Colon (tissue), 2 donors: ENCODE results near the gene ATP6V0B.

ENCODE experiments used
- FAIRE-seq: peaks from 2 replicates; lab custom pipeline; 2012; peaks lifted over from hg19 to GRCh38; lab: Jason Lieb, UNC
- donor health status: control.
- donor health status: control.

The ATP6V0B gene

DNA sequence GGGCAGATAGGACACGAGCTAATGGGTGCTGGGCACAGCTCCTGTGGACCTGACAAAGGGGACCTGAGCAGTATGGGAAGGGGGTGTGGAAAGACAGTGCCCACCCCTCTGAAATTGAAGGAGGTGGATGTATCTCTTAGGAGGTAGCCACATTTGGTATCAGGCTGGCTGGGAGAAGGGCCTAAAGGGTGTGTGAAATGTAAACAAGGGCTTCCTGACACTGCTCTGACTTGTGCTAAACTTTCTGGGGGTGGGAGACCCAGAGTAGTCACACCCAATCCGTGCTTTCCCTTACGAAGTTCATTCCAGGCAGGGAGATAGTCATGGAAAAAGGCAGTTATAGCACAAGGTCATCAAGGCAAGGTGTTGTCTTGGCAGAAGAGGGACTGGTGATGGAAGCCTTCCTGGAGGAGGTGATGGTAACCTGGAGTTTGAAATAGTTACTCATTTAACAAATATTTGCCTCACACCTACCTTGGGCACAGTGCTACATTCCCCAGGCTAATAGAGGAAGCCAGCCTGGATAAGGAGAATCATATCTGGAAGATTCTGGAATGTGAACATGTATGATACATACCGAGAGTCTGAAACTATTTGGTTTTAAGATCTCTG is 11.3 kb downstream of the ATP6V0B start:
- no peak for FAIRE-seq

DNA sequence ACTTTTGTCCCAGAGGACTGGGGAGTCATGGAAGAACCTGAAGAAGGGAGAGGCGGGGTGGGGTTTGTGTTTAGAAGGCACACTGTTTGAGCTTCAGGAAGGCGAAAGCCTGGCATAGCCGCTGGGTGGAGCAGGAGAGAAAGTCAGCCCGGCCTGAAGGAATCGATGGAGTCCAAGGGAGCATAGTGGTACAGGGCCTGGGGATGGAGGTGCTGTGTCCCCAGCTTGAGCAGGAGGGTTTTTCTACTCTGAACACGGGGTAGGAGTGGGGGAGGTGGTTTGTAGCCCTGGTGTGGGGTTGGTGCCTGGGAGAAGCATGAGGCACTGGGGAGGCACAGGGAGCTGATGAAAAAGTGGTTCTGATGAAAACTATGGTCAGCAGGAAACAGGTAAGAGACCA is 12.0 kb downstream of the ATP6V0B start:
- FAIRE-seq, result no peak

DNA sequence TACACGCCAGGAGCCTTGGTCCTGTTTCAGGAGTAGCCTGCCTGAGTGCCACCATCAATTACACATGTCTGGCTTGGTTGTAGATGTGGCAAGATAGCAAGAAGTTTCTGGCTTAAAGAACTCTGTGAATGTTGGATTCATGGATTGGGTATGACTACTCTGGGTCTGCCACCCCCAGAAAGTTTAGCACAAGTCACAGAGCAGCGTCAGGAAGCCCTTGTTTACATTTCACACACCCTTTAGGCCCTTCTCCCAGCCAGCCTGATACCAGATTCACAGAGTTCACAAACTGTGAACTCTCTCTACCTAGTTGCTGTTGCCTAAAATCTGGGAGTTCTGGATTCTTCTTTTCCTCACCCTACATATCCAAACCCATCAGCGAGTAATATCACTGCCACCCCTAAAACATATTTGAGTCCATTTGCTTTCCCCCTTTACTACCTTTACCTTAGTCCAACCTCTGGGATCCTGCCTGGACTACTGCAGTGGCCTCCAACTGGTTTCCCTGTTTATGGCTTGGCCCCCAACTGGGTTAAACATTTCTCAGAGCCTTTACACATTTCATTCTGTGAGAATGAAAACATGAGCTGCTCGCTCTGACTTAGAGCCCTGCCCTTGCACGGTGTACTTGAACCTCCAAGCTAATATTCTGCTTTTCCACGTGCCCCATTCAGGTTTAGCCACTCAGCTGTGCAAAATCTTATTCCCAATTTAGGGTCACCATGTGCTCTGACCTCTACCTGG is 12.6 kb downstream of the ATP6V0B start:
- FAIRE-seq, result no peak

DNA sequence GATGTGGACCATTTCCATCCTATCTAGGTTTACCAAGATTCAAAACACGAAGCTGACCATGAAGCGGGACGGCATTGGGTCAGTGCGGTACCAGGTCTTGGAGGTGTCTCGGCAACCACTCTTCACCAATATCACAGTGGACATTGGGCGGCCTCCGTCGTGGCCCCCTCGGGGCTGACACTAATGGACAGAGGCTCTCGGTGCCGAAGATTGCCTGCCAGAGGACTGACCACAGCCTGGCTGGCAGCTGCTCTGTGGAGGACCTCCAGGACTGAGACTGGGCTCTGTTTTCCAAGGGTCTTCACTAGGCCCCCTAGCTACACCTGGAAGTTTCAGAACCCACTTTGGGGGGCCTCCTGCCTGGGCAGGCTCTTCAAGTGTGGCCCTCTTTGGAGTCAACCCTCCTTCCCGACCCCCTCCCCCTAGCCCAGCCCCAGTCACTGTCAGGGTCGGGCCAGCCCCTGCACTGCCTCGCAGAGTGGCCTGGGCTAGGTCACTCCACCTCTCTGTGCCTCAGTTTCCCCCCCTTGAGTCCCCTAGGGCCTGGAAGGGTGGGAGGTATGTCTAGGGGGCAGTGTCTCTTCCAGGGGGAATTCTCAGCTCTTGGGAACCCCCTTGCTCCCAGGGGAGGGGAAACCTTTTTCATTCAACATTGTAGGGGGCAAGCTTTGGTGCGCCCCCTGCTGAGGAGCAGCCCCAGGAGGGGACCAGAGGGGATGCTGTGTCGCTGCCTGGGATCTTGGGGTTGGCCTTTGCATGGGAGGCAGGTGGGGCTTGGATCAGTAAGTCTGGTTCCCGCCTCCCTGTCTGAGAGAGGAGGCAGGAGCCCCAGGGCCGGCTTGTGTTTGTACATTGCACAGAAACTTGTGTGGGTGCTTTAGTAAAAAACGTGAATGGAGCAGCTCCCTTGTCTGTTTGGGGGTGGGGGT is 15.8 kb downstream of the ATP6V0B start:
- no peak for FAIRE-seq

DNA sequence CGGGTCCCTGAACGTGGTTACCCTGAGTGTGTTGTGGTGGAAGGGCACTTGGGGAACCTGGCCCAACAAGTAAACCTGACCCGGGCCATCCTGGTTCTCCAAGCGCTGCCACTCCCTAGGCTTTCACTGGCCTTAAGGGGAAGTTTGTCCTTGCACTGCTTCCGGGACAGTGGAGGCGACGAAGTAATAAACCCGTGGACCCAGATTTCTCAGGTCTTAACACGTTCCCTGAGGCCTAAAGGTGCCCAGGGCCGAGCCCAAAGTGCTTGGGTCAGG is 16.4 kb downstream of the ATP6V0B start:
- FAIRE-seq, result no peak

DNA sequence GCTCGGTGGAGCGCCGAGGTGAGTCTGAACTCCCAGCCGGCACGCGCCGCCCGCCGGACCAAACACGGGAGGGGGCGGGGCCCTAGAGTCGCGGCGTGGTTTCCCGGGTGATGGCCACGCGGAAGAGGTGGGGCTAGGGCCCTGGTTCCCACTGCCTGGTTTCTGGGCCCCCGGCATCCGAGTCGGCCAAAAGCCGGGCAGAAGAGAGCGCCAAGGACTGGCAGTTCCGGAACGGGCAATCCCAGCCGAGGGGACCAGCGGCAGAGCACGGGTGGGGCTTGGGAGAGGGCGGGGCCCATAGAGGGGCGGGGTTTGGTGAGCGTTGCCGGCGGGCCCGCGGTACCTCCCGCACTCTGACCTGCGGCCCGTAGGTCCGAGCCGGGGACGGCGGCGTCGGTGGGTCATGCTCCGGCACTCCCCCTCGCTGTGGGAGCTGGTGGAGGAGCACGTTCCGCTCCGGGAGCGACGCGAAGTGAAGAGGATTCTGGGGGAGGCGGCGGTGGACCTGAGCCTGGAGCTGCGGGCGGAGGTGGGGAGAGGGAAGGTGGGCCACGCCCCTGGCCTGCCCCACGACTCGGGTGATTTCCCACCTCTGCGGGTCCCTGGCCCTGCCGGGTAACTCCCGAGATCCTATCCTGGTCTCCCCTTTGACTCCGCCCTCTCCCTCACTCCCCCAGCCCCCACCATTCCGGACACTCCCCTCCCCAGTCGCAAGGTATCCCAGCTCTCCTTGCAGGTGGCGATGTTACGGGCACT is 16.9 kb downstream of the ATP6V0B start, which contains the start of gene CCDC24:
Gene CCDC24, plus strand, starts transcription at position 124 of the 756 bp plus-strand sequence. Its CDS starts 280 bp downstream, at position 404.
- FAIRE-seq, result no peak

DNA sequence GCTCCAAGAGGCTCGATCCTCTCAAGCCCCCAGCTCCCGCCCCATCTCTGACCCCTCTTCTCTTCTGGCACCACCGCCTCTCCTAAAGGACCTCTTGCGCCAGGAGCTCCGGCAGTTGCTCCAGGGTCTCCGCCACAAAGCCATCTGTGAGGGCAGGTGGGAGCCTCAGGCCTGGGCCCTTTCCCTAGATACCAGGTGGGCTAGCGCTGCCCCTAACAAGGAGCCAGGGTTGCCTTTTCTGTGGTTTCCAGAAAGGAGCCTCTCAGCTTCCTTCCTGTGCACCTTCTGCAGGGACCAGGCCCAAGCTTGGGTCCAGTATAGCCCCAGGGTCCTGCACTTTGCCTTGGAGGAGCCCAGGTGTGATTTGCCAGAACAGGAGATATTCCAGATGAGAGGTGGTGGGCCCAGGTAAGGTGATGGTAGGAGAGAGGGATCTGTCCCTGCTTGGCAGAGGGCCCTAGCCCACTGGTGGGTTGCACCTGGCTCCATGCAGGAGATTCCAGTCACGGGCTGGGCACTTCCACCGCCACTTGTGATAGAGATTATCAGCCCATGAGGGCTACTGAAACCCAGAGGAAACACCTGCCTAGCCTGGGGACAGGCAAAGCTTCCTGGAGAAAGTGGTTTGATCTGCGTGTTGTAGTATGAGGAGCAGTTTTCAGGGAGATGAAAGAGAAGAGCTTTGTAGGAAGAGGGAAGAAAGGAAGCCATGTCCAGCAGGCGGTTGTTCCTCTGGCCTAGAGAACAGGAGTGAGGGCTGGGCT is 17.7 kb downstream of the ATP6V0B start:
- no peak for FAIRE-seq

DNA sequence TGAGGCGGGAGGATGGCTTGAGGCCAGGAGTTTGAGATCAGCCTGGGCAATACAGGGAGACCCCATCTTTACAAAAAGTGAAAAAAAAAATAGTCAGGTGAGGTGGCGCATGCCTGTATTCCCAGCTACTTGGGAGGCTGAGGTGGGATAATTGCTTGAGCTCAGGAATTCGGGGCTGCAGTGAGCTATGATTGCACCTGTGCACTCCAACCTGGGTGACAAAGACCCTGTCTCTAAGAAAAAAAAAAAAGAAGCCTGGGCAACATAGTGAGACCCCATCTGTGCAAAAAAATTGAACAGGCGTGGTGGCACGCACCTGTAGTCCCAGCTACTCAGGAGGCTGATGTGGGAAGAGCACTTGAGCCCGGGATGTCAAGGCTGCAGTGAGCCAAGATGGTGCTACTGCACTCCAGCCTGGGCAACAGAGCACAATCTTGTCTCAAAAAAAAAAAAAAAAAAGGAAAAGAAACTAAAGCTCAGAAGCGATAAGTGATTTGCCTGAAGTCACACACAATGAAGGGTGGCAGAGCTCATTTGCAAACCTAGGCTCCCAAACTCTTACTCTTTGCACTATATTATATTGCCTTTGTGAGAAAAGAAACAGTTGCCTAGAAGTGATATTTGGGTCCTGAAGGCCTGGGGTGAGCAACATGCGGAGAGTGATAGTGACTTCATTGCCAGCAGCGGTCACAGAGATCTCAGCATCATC is 18.6 kb downstream of the ATP6V0B start:
- no peak for FAIRE-seq

DNA sequence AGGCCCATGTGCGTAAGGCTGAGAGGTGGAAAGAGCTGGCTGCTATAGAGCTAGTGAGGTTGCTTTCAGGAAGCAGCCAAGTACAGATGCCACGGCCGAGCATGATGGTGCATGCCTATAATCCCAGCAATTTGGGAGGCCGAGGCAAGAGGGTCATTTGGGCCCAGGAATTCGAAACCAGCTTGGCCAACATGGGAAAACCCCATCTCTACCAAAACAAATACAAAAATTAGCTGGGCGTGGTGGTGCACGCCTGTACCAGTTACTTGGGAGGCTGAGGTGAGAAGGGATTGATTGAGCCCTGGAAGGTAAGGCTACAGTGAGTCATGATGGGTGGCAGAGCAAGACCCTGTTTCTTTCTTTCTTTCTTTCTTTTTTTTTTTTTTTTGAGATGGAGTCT is 19.3 kb downstream of the ATP6V0B start:
- FAIRE-seq, result no peak

DNA sequence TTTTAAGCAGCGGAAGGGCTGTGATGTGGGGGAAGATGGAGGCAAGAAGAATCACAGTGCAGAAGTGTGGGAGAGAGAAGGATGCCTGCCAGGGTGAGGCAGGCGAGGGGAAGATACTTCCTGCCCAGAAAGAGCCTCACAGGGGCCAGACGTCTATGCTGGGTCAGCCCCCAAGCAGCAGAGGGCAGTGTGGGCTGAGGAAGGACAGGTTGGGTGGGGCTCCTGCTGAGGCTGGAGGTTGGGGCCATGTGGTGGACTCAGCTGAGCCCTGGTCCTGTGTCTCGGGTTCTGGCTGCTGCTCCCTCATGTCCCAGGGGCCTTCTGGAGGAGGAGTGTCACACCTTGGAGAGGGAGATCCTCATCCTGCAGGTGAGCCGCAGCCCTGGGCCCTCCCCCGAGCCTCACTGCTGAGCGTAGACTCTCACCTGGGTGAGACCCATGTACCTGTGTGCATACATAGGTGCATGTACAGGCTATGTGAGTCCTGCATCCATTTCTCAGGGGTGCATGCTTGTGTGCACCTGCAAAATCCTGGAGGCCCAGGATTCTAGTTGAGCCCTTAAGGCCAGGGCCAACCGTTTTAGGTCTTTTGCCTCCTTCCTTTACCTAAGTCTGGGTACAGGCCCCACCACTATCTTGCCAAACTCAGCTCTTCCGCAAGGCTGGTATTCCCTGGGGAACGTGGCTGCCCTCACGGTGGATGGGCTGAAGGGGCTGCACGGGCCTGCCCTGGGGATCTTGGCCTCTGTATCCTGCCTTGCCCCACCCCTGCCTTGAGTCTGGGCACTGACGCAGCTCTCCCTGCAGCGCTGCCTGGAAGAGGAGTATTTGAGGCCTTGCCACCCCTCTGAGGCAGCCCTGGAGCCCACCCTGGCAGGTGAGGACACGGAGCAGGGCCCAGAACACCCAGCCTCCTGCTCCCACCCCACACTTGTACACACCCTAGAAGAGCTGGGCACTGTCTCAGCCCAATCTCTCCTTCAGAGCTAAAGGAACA is 20.3 kb downstream of the ATP6V0B start:
- FAIRE-seq, result no peak

DNA sequence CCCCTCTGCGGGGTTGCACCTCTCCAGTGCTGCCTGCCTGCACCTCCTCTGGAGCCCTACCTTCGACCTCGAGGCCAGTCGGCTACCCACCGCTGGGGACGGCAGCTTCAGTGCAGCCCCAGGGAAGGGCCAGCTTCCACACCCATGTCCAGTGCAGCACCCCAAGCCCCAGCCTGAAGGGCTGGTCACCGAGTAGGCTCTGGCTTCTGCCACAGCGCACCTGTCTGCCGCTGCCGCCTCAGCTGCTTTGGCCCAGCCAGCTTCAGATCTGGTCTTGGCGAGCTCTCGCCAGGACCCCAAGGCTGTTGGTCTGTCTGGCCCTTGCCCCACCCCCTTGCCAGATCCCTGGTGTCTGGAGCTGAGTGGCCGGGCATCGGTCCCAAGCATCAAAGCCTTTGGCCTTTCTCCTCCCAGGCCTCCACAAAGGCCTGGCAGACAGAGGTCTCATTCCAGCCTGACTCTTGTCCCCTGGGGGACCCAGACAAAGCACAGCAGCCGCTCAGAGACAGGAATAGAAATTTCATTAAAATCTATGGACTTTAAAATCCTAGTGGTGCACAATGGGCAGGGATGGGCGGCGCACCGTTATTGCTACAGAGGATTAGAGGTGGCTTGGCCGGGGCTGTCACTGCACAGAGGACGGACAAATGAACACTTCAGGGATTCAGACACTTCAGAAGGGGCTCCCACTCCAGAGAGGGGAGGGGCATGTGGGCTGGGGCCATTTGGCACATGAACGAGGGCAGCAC is 21.4 kb downstream of the ATP6V0B start:
- FAIRE-seq, result no peak

DNA sequence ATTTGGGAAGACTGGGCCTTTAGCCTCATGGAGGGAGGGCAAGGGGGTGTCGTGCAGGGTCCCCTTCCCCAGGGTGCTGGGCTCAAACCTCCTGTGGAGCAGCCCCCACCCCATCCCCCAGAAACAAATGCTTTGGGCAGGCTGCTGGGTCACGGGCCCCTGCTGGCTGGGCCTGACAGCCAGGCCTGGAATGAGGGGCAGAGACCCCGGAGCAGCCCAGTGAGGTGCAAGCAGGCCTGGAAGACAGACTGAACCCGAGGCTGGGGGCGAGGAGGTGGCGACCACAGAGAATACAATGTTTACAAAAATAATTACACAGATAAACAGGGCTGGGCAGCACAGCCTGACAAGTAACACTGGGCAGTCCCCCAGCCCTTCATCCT is 22.0 kb downstream of the ATP6V0B start:
- FAIRE-seq, result no peak

DNA sequence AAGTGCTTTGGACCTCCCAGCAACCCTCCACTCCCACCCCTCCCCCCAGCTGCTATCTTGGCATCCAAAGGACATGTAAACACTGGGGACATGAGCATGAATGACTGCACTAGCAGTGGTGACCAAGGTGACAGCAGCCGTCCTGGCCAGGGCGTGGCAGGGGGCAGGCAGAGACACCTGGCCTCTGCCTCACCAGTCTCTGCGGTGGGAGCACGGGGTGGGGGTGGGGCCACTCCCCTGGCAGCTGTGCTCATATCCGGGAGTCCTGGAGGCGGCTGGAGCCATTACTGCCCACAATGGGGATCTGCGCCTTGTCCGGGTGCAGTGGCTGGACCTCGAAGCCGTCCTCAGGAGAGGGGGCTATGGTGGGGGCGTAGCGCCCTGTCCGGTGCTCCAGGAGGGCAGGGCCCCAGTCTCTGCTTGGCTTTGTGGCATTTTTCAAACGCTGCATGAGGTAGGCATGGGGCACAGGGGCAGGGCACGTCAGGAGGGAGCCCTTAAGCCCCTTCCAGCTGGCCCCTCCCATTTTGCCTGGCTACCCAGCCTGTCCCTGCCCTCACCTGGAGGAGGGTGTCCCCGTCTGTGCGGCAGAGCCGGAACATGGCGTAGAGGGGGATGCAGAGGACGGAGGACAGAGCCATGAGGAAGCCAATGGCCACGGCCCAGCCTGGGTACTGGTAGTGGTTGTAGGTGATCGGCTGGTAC is 22.7 kb downstream of the ATP6V0B start:
- FAIRE-seq, result no peak

DNA sequence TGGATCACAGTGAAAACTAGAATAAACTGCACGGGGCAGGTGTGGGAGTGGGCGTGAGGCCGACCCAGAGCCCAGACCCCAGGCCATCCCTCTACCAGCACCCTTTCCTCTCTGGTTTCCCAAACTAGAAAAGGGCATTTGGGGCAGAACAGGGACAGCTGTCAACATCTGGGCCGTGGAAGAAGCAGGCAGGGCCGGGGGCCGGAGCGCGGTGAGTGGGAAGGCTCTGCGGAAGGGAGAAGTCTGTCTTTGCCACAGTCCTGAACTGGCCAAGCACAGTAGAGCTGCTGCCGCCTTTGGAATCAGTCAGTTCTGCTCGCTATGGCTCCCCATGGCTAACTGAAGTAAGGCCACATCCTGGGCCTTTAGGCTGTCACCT is 23.2 kb downstream of the ATP6V0B start:
- FAIRE-seq, result no peak

DNA sequence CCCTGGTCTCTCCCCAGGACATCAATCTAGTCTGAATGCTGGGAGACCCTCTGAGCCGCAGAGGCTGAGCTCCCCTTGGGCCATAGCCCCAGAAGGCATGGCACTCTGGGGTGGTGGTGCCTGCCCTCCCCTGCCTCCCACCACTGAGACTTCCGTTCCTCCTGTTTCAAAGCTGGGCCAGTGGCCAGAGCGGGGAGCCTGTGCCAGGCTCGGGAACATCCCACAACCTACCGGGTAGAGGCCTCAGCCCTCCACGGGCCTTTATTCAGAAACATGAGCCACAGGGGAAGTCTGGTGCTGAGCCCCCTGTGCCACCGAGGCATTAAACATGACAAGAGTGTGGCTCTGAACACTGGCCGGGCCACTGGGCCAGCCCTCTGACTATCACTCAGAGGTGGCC is 24.7 kb downstream of the ATP6V0B start:
- no peak for FAIRE-seq

DNA sequence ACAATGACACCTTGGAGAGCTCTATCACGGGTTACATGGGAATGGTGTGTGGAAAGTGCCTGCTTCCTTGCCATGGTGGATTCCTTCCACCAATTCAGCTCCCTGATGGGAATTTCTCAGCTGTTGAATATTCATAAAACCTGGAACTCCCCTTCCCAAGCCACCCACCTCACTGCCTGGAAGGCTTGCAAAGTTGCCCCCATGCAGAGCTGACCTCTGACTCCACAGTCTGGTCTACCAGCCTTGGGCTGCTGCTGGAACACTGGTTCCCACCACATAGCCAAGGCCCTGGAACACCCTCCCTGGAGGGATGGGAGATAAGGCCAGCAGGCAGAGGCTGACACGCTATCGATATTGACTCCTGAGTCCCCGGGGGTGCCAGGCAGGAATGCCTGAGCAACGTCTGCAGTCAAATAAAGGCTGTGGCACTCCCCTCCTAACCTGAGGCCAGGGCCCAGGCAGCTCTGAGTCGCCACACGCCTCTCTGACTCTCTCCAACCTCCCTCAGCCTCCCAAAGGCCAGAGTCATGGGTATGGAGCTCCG is 25.4 kb downstream of the ATP6V0B start:
- FAIRE-seq, result no peak

DNA sequence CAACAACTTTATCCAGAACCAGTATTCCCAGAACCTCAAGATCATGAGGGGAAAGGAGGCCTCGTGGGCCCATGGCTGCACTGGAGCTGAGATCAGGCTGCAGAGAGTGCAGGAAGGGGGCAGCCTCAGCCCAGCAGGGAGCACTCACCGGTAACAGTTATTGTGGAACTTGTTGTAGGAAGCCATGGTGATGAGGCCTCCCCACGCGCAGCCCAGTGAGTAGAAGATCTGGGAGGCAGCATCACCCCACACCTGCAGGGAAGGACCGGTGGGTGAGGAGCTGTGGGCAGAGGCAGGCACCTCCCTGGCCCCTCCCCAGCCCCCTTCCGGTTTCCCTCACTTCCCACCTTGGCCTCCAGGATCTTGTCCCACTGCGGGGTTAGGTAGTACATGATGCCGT is 27.4 kb downstream of the ATP6V0B start:
- FAIRE-seq, result no peak

DNA sequence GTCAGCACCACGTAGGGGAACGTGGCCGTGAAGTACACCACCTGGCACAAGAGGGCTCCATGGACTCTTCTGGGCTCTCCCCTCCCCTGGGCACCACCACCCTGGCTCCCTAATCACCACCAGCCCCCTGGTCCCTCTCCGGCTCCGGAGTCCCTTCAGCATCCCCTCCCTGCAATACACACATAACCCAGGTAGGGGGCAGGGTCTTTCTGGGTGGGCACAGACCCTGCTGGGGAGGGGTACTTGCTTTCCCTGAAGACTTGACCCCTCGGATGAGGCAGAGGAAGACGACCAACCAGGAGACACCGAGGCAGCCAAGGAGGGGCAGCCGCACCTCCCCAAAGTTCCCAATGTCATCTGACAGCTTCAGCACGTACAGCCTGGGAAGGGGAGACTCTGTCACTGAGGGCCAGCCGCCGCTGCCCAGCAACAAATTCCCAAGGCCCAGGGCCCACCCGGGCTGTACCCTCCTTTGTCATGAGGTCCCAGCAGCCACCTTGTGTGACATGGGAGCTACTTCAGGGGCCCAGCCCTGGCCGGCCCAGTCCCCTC is 27.9 kb downstream of the ATP6V0B start:
- FAIRE-seq, result no peak
